ENCODE measurements around the gene NSD1. TPM values are rescaled to one million over a fixed set of nuclear protein-coding genes. Genes with fewer than 3 reads are reported as not detected.

The NSD1 gene
- total and polyA plus RNA-seq, 2 of the 4 experiments (the other 2 are of a cell fraction): 7.7 to 31.0 TPM

- 73% methylated on average over 3 of the region's 4 CpGs; no CpG with 5 or more reads in 1 of the 2 experiments for WGBS, 2 experiments (ENCODE audit: extremely low coverage in 2 of 2, insufficient read length in 1 of 2)
- Histone ChIP-seq H4K20me1 (ENCODE audit: insufficient read depth, low read length) (peaks cover 18% of the 10 kb centered on the region), H3K27ac (ENCODE audit: insufficient read depth, low read length) (peak overlapping the region; percentile 17; the same call in 1 of the 2 replicates), H3K4me2 (ENCODE audit: low read depth, low read length) (peak overlapping the region; percentile 46; the same call in 1 of the 2 replicates), H2AK9ac (replicated peaks; ENCODE audit: low read depth, low read length, poor library complexity) (no peak overlapping the region), H4K5ac (ENCODE audit: low read depth, low read length) (no peak overlapping the region; the same call in 1 of the 2 replicates), H3K14ac (replicated peaks; ENCODE audit: low read depth, low read length) (no peak overlapping the region), H2AK5ac (ENCODE audit: low read depth, low read length) (no peak overlapping the region), H4K8ac (ENCODE audit: low read depth in 2 of 2, low read length in 2 of 2) (no peak overlapping the region), H2BK120ac (ENCODE audit: low read depth, low read length) (no peak overlapping the region), H3K36me3 (ENCODE audit: control insufficient read depth, insufficient read depth, low read length) (peaks cover 9% of the 10 kb centered on the region; the same call in 1 of the 2 replicates), H3K27me3 (ENCODE audit: control insufficient read depth, insufficient read depth, low read length) (no peaks in the 10 kb centered on the region), H3K56ac (ENCODE audit: extremely low read depth, insufficient read depth, low read length) (no peak overlapping the region), H3K4me1 (ENCODE audit: control insufficient read depth, insufficient read depth, low read length) (peaks cover 24% of the 10 kb centered on the region), H2BK15ac (ENCODE audit: low read depth, low read length) (no peak overlapping the region), H3K18ac (ENCODE audit: low read depth, low read length) (no peak overlapping the region), H3K9me3 (ENCODE audit: control insufficient read depth, insufficient read depth, low read length) (no peaks in the 10 kb centered on the region), H2AFZ (replicated peaks; ENCODE audit: low read length, poor library complexity) (no peak overlapping the region), H4K91ac (ENCODE audit: insufficient read depth, low read depth, low read length) (no peak overlapping the region), H2BK20ac (ENCODE audit: low read depth, low read length) (no peak overlapping the region), H2BK5ac (ENCODE audit: low read depth, low read length, poor library complexity, severe bottlenecking) (no peak overlapping the region), H3K4ac (ENCODE audit: low read depth, low read length) (no peak overlapping the region), H3K9me1 (ENCODE audit: insufficient read depth, low read length) (peaks cover 11% of the 10 kb centered on the region; the same call in 1 of the 2 replicates), H3K79me1 (ENCODE audit: low read depth in 1 of 2, low read length in 2 of 2) (peaks cover 51 to 63% of the 10 kb centered on the region in 2 experiments), H3K23ac (ENCODE audit: low read depth, low read length) (no peak overlapping the region), H3K9ac (ENCODE audit: low read depth, low read length) (no peak overlapping the region), H3K4me3 (ENCODE audit: insufficient read depth, low read depth, low read length) (no peak overlapping the region)
- no TSS peak for BruUV-seq (replicated peaks)
- peak; percentile 63; the same call in 1 of the 2 replicates for TF ChIP-seq CEBPB (IDR thresholded peaks at IDR 0.05; ENCODE audit: low read depth, low read length)
- no peak for TF ChIP-seq RCOR1 (IDR thresholded peaks at IDR 0.05; ENCODE audit: insufficient replicate concordance, low read length)
- TF ChIP-seq RFX5 (IDR thresholded peaks at IDR 0.05; ENCODE audit: low read depth, low read length): no peak
- DNase-seq (peak; percentile 38), ATAC-seq (ENCODE audit: low read depth) (no peak)
- intact Hi-C loops (cut with micrococcal nuclease) (no loop called here), dilution Hi-C loops (cut with HindIII; ENCODE audit: low sequenced_read_pairs, unreplicated experiment) (no loop called here), in situ Hi-C loops (cut with MboI; ENCODE audit: low sequenced_read_pairs) (no loop called here)
- ChIA-PET POLR2A (ENCODE audit: unreplicated experiment) (interaction anchor here (0.6 kb wide), 1 partner anchor 153 kb away, joined by 3 read pairs; no protein-coding TSS in a partner anchor), CTCF (interaction anchor here (1.6 kb wide), 1 partner anchor 58 kb away, joined by 3 read pairs; no protein-coding TSS in a partner anchor)
Observed at GRCh38 chr5:177346820-177347219, 213.2 kb downstream of the NSD1 start.

All from IMR-90 (cell line).